Left hindlimb (tissue), 1 donor: ENCODE measurements around the gene MARS1.

Source experiments
- DNase-seq: peaks from one replicate; pipeline ENCODE4 v3.0.0-alpha.2; 2018

The MARS1 gene

DNA sequence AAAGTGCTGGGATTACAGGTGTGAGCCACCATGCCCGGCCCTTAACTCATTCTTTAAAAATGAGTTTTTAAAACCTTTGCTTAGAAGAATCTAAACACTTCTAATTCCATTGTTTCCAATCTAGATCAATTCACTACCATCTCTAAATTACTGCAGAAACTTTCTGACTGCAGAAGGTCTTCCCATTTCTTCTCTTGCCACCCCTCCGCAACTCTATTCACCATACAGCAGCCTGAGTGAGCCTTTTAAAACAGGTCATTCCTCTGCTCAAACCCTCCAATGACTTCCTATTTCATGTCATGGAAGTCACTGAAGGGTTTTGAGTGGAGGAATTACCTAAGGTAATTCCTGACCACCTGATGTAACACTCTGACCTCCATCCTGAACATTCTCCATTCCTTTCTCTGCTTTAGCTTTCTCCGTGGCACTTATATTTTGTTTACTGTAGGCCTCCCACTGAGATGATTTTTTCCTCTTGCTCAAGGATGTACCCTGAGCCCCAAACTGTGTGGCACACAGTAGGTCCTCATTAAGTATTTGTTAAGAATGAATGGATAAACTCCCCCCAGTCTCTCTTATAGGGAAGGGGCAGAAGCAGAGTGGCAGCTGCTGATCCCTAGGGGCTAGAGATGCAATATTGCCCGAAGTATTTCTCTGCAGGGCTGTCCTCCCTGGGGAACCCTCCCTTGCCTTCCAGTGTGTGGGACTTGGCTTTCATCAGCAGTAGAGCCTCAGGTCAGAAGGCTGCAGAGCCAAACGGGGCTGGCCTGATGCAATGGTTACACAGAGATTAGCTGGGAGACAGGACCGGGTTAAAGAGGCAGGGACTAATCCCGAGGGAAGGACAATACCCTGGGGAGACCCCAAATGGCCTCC lies 31.3 kb downstream of the MARS1 start:
- peak; percentile 58 for DNase-seq

GRCh38 chr12:57519796-57520052 lies 31.9 kb downstream of the MARS1 start:
- peak; percentile 62 for DNase-seq

- DNase-seq, result peak; percentile 100
These were observed 32.4 kb downstream of the MARS1 start, which contains the start of gene DDIT3 for GRCh38 chr12:57520053-57520818. DDIT3 (minus strand) TSS chr12:57520514; CDS start chr12:57517406, 3,108 bp downstream.

DNA sequence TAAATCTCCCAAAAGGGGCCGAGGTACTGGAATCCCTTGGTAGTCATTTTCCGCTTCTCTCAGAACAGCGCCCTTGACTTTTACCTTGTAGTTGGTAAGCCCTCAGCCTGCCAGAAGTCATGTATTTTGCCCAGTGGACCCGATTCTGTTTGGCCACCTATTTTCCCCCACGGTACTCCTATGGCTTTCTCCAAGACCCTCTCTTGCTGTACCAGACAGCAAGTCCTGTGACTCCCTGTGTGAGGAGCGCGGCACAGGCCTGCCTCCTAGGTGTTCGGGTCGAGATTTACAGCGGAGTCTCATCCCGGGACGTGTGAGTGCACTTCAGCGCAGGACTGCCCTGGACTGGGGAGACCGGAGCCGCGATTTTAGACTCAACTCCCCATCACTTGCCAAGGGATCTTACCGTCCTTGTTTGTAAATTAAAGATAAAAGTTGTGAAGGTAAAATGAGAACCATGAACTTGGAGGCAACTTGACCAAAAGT lies 33.7 kb downstream of the MARS1 start:
- peak; percentile 55 for DNase-seq

GRCh38 chr12:57522011-57522886 lies 34.4 kb downstream of the MARS1 start, which contains the start of gene MBD6:
MBD6 (plus strand) TSS chr12:57522824; CDS start chr12:57524304, 1,480 bp downstream.
- DNase-seq, result peak; percentile 92

DNA sequence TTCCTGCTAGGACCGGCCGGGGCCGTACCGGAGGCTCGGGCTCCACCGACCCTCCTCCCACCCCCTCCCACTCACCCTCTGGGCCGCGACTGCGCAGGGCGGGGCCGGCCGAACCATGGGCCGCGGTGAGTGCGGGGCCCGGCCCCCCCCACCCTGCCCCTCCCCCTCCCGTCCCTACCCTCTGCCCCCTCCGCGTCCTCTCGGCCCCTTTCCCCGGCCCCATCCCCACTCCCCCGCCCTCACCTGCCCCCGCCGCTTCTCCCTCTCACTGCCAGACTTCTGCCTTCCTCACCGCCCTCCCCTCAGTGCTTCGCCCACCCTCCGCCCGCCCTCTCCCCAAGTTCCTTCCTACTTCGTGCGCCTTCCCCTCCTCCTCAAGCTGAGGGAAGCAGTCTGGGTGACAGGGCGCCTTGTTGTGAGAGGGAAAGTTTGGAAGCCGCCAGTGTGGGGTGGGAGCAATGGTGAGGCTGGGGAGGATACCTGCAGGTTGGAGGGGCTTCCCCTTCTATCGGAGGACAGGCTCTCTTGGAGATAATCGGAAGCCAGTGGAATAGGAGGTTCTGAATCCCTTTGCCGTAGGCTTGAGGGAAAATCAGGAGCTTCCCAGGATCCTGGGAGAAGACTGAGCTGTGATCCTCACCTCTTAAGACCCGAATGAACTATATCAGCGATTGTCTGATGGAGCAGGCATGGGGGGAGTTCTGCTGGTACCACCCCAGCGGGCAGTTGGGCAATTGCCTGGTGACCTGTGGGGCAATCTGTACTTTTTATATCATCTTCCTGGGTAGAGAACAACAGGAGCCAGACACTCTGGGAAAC lies 35.2 kb downstream of the MARS1 start:
- peak; percentile 86 for DNase-seq

- DNase-seq, result no peak
These were observed 36.1 kb downstream of the MARS1 start for GRCh38 chr12:57523706-57524614.

DNA sequence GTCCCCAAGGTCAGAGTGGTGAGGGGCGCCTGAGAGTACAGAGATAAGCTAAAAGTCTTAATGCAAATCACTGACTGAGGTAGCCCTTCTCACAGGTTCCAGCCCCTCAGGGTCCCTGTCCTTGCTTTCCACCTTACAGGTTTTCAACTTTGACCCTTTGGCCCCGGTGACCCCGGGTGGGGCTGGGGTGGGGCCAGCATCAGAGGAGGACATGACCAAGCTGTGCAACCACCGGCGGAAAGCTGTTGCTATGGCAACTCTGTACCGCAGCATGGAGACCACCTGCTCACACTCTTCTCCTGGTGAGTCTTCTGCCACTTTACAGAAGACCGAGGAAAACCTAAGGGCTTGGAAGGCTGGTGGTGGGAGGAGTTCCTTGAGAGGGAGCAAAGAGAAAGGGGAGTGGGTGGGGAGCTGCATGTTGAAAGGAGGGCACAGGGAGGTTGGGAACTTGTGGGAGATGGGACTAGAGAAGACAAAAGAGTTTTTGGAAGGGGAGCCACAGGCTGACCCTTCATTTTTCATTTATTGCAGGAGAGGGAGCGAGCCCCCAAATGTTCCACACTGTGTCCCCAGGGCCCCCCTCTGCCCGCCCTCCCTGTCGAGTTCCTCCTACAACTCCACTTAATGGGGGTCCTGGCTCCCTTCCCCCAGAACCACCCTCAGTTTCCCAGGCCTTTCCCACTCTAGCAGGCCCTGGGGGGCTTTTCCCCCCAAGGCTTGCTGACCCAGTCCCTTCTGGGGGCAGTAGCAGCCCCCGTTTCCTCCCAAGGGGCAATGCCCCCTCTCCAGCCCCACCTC lies 37.1 kb downstream of the MARS1 start:
- no peak for DNase-seq

GRCh38 chr12:57525615-57526383 lies 37.9 kb downstream of the MARS1 start:
- DNase-seq, result no peak

- no peak for DNase-seq
These were observed 38.7 kb downstream of the MARS1 start for GRCh38 chr12:57526477-57527126.

DNA sequence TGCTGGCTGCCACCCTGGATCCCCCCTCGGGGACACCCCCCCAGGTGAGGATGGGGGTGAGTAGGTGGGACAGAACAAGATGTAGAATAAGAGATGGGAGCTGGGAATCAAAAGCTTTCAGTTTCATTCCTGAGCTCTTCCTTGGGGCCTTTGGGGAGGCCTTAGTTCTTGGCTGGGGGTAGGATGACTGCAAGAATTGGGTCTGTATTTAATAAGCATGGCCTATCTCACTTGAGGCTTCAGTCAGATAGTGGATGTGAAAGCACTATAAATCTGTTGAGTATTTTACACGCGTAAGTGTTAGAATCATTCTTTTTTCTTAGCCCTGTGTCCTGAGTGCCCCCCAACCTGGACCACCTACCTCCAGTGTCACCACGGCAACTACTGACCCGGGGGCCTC lies 39.3 kb downstream of the MARS1 start:
- no peak for DNase-seq

- DNase-seq, result no peak
These were observed 40.3 kb downstream of the MARS1 start for GRCh38 chr12:57528176-57528575.

DNA sequence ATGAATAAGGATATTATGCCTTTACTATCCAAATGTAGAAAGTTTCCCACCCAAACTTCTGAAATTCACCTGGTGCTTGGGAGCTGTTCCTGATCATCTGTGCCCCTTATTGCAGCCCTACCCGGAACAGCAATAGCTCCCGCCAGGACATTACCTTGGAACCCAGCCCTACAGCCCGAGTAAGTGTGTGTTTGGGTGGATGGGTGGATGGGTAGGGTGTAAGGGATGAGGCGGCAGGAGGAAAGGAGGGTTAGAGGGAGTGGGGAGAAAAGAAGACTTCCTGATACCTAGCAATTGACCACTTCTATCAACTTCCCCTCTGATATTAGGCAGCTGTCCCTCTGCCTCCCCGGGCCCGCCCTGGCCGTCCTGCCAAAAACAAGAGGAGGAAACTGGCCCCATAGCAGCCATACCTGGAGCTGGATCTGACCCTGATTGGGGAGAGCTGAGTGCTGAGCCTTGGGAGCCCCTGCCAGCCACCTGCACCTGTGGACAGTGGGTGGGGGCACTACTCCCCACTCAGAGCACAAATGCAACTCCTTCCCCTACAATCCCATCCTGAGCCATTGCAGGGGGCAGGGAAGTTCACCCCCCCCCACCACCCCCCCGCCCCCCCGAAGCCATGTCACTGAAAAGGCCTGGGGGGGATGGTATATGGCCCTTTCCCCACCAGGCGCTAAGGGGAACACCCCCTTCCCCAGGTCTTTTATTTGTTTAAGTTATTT lies 41.1 kb downstream of the MARS1 start:
- DNase-seq, result no peak

DNA sequence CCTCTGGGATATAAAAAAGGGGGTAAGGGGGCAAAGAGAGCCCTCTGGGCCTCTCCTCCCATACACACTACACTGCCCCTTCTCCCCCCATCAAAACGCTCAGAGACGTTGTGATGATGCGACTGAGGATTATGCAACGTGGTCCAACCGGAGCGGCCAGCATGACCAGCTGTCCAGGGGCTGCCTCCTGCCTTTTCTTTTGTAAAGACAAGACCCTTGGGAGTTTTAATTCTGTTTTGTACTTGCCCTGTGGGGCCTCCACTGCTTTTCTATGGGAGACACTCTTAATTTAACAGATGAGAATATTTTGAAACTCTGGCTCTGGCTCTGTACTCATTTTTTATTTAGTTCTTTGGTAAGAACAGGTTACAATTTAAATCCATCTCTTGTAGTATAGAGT lies 42.0 kb downstream of the MARS1 start:
- no peak for DNase-seq

DNA sequence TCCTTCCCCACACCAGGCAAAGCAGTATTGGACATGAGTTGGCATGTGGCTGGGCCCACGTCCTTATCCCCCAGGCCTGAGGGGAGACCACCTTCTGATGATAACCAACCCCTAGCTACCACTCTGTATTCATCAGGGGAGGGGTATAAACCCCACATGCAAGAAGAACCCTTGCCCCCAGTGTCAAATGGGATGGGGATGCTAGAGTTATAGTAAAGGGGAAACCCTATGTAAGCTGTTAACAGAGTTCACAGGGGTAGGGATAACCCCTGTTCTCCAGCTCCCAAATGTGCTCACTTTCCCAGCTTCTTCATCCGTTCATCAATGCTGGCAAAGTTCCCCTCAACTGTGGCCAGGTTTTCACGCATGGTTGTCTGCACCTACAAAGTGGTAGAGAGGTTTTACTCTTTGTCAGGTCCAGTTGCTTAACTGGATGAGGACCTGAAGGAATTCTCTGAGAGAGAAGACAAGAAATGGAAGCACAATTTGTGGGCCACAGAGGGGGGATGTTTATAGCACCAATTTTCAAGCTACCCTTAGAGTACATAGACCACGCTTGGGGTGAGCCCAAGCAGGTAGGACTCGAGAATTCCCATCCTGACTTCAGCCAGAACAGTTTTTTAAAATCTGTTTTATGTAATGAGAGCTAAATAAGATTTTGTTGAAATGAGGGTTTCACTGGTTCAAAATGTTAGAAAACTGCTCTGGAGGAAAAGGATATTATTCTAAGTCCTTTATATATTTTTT lies 42.7 kb downstream of the MARS1 start:
- no peak for DNase-seq

DNA sequence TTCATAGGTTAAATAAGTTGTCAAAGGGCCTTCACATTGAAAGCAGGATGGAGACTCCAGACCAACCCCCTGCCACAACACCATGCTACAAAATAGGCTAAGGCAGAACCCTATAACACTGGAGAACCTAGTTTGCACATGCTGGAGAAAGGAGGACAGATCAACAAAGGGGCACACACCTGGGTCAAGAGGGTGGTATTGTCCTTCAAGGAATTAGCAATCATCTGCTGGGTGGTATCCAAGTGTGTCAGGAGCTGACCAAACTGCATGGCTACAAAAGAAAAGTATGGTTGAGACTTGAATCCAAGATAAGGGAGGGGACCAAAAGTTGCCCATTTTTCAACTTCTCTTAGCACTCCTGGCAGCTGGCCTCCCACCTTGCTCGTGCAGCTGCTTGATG lies 44.0 kb downstream of the MARS1 start:
- DNase-seq, result no peak

- DNase-seq, result no peak
These were observed 45.2 kb downstream of the MARS1 start for GRCh38 chr12:57533108-57533507.
